ENCODE data around the gene HARS1.
"Not testable (repeated sequence)": the region's sequence is repeated elsewhere in the genome, so short reads cannot be mapped to it uniquely, and the experiment has no call there.

Gene HARS1

GRCh38 chr5:140664359-140665119 lies 26.6 kb downstream of the HARS1 start, which contains the start of gene WDR55:
TSS of gene WDR55 (plus strand) at chr5:140664904. CDS start at chr5:140664913, 9 bp downstream.
- Histone ChIP-seq H3K79me2 (ENCODE audit: low read length) (peaks cover 21% of the 10 kb centered on the region), H3K4me1 (ENCODE audit: low read length) (peaks cover 4% of the 10 kb centered on the region; the same call in 1 of the 2 replicates), H3K4me2 (ENCODE audit: low read length) (peak within 1 kb of the TSS; percentile 76), H3K36me3 (replicated peaks; ENCODE audit: low read depth, low read length) (peaks cover 9% of the 10 kb centered on the region), H3K27ac (ENCODE audit: low read length) (peak within 1 kb of the TSS; percentile 37), H3K27me3 (ENCODE audit: low read depth, low read length) (no peaks in the 10 kb centered on the region), H3K4me3 (ENCODE audit: low read length) (peak within 1 kb of the TSS; percentile 98), H3K9ac (ENCODE audit: low read length) (peak within 1 kb of the TSS; percentile 90), H3K9me3 (ENCODE audit: insufficient read depth, low read length) (no peaks in the 10 kb centered on the region), H2AFZ (ENCODE audit: low read depth, low read length) (peak within 1 kb of the TSS; percentile 88), H4K20me1 (ENCODE audit: insufficient read depth, low read length) (no peaks in the 10 kb centered on the region)
- TF ChIP-seq EZH2phosphoT487 (IDR thresholded peaks at IDR 0.05; ENCODE audit: low read depth) (no peak), CTCF (IDR thresholded peaks at IDR 0.05; ENCODE audit: low read depth, low read length) (no peak)

GRCh38 chr5:140664030-140664358 lies 27.2 kb downstream of the HARS1 start:
- no peak overlapping the region for H3K27ac ChIP-seq (ENCODE audit: low read length)
- H3K4me3 ChIP-seq (ENCODE audit: low read length), result peak overlapping the region; percentile 98
- peak overlapping the region; percentile 90; the same call in 1 of the 2 replicates for H3K9ac ChIP-seq (ENCODE audit: low read length)
- peak overlapping the region; percentile 88; the same call in 1 of the 2 replicates for H2AFZ ChIP-seq (ENCODE audit: low read depth, low read length)
- peaks cover 9% of the 10 kb centered on the region for H3K36me3 ChIP-seq (replicated peaks; ENCODE audit: low read depth, low read length)
- H3K27me3 ChIP-seq (ENCODE audit: low read depth, low read length), result no peaks in the 10 kb centered on the region
- TF ChIP-seq CTCF (IDR thresholded peaks at IDR 0.05; ENCODE audit: low read depth, low read length) (no peak), EZH2phosphoT487 (IDR thresholded peaks at IDR 0.05; ENCODE audit: low read depth) (no peak)
- peaks cover 4% of the 10 kb centered on the region; the same call in 1 of the 2 replicates for H3K4me1 ChIP-seq (ENCODE audit: low read length)
- no peaks in the 10 kb centered on the region for H4K20me1 ChIP-seq (ENCODE audit: insufficient read depth, low read length)
- peak overlapping the region; percentile 76 for H3K4me2 ChIP-seq (ENCODE audit: low read length)
- peaks cover 21% of the 10 kb centered on the region for H3K79me2 ChIP-seq (ENCODE audit: low read length)
- H3K9me3 ChIP-seq (ENCODE audit: insufficient read depth, low read length), result no peaks in the 10 kb centered on the region

- H3K27me3 ChIP-seq (ENCODE audit: low read depth, low read length); H2AFZ ChIP-seq (ENCODE audit: low read depth, low read length); H3K27ac ChIP-seq (ENCODE audit: low read length); H3K4me2 ChIP-seq (ENCODE audit: low read length); H3K36me3 ChIP-seq (replicated peaks; ENCODE audit: low read depth, low read length); H3K79me2 ChIP-seq (ENCODE audit: low read length); H3K9ac ChIP-seq (ENCODE audit: low read length); H4K20me1 ChIP-seq (ENCODE audit: insufficient read depth, low read length); H3K4me1 ChIP-seq (ENCODE audit: low read length); H3K4me3 ChIP-seq (ENCODE audit: low read length); H3K9me3 ChIP-seq (ENCODE audit: insufficient read depth, low read length): not testable (repeated sequence)
These were observed 30.8 kb downstream of the HARS1 start for GRCh38 chr5:140660371-140660770.

- no peak overlapping the region for H3K27ac ChIP-seq (ENCODE audit: low read length)
- no peak overlapping the region for H2AFZ ChIP-seq (ENCODE audit: low read depth, low read length)
- TF ChIP-seq EZH2phosphoT487 (IDR thresholded peaks at IDR 0.05; ENCODE audit: low read depth) (no peak), CTCF (IDR thresholded peaks at IDR 0.05; ENCODE audit: low read depth, low read length) (no peak)
- no peak overlapping the region for H3K4me2 ChIP-seq (ENCODE audit: low read length)
- no peaks in the 10 kb centered on the region for H3K4me1 ChIP-seq (ENCODE audit: low read length)
- no peak overlapping the region for H3K9ac ChIP-seq (ENCODE audit: low read length)
- no peak overlapping the region for H3K4me3 ChIP-seq (ENCODE audit: low read length)
- H4K20me1 ChIP-seq (ENCODE audit: insufficient read depth, low read length), result no peaks in the 10 kb centered on the region
- peaks cover 8% of the 10 kb centered on the region for H3K36me3 ChIP-seq (replicated peaks; ENCODE audit: low read depth, low read length)
- H3K27me3 ChIP-seq (ENCODE audit: low read depth, low read length), result no peaks in the 10 kb centered on the region
- H3K79me2 ChIP-seq (ENCODE audit: low read length), result no peaks in the 10 kb centered on the region
- no peaks in the 10 kb centered on the region for H3K9me3 ChIP-seq (ENCODE audit: insufficient read depth, low read length)
These were observed 32.3 kb downstream of the HARS1 start for GRCh38 chr5:140658870-140659269.
